Sigmoid colon (tissue), 4 donors: Measurements from ENCODE around the gene SCAPER.

Source experiments
- CTCF ChIP-seq, 4 experiments: fragments of 450-650 bp in 3 of 4; fragments of 200-600 bp in 1 of 4; IDR thresholded peaks; one replicate each; pipeline ENCODE4 v1.5.1; 2016 to 2019; ENCODE audit warnings: antibody characterized with exemption in 4 of 4, mild to moderate bottlenecking in 3 of 4, moderate library complexity in 2 of 4
- EP300 ChIP-seq, 4 donors: sonication (generic); formaldehyde crosslinking; IDR thresholded peaks; one replicate each; pipeline ENCODE4 v1.6.1; 2017; ENCODE audit warnings: antibody characterized with exemption in 4 of 4
- POLR2AphosphoS5 ChIP-seq, 4 donors: sonication (generic); formaldehyde crosslinking; IDR thresholded peaks; one replicate each; pipeline ENCODE4 v1.6.1; 2017; ENCODE audit warnings: antibody characterized with exemption in 4 of 4

GRCh38 chr15:76368122-76368621 lies 537.0 kb downstream of the SCAPER start:
- TF ChIP-seq CTCF (IDR thresholded peaks at IDR 0.05) (no peak), EP300 (IDR thresholded peaks at IDR 0.05) (no peak), POLR2AphosphoS5 (IDR thresholded peaks at IDR 0.05) (no peak)
